ENCODE data around the gene SETBP1.

The SETBP1 gene

DNA sequence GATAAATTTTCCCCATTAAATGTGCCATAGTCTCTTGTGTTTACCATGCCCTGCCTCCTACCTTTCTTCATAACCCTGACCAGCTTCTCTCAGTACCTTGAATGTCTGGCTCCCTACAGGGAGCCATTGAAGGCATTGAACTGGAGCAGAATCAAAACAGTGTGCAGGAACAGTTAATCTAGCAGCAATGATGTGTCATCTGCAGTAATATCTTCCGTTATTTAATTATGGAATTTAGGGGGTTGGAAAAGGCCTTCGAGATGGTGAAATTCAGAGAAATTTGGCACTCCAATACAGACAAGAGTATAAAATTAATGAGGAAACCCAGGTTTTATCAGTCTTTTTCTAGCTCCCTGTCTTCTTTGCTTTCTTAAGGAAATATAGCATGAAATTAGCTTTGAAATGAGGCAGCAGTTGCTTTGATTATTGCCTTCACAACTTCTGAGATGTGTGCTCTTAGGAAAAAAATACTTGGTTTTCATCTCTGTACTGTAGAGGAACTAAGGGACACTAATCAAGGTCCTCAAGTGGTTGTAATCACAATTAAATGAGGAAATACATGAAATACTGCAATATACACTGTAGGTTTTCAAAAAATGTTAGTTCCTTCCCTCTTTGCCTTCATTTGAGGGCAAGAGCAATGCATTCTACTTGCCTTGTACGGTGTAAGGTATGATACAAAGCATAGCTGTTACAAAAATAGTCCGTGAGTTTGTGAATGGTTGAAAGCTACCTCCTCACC lies 369.1 kb downstream of the SETBP1 start:
- FAIRE-seq: no peak

- no peak for FAIRE-seq
These were observed 370.3 kb downstream of the SETBP1 start for GRCh38 chr18:45050712-45051601.

GRCh38 chr18:45054636-45055035 lies 373.9 kb downstream of the SETBP1 start:
- no peak for FAIRE-seq

- FAIRE-seq: no peak
These were observed 375.1 kb downstream of the SETBP1 start for GRCh38 chr18:45055811-45056210.

GRCh38 chr18:45056926-45057325 lies 376.2 kb downstream of the SETBP1 start:
- FAIRE-seq: no peak

- no peak for FAIRE-seq
These were observed 377.4 kb downstream of the SETBP1 start for GRCh38 chr18:45057955-45058600.

DNA sequence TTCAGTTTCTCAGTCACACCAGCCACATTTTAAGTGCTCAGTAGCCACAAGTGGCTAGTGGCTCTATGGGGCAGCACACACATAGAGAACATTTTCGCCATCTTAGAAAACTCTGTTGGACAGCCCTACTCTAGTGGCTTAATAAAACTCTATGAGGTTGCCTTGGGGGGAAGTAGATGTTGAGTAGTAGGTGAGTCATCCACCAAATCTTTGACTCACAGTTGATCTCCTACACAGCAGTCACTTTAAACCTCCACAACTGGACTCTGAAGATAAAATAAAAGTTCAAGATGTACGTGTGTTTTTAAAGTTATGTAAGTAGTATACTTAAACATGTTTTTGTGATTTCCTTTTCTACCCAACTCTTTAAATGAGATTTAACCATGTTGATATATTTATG lies 379.0 kb downstream of the SETBP1 start:
- FAIRE-seq: peak; percentile 38

GRCh38 chr18:45060102-45060501 lies 379.4 kb downstream of the SETBP1 start:
- FAIRE-seq: no peak

DNA sequence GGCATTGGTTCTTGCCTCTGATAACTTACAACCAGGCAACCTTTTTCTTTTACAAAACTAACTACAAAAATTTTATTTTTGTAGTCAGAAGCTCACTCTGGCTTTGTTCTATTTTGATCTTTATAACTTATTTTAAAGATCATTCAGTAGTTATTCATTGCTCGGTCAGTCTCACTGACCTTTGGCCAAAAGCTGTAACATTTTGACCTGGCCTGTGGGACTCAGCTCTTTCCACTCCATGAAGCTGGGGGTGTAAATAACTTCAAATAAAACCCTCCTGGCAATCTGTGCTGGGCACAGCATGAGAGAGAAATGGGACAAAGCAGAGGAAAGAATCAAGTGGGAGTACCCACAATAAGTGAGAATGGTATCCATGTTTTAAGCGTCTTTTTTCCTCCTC lies 380.7 kb downstream of the SETBP1 start:
- no peak for FAIRE-seq

DNA sequence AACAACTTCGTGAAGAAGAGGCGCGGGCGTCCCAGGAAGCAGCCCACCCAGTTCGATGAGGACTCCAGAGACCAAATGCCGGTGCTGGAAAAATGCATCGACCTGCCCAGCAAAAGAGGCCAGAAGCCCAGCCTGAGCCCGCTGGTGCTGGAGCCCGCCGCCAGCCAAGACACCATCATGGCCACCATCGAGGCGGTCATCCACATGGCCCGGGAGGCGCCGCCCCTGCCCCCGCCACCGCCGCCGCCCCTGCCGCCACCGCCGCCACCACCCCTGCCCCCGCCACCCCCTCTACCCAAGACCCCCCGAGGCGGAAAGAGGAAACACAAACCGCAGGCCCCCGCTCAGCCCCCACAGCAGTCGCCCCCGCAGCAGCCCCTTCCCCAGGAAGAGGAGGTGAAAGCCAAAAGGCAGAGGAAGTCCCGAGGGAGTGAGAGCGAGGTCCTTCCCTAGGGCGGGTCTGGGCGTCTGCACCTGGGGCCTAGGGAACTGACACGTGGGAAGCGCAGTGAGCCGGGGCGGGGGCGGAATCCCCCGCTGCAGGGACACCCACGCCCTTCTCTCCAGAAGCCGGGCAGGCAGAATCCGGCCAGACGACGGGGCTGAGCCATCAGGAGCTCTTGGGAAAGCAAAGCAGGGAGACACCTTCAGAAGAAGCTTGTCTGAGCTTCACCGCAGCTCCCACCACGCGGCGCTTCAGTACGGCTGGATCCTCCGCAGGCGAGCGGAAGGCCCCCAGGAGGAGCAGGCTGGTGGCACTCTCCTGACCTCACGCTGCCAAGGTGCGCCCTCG lies 382.8 kb downstream of the SETBP1 start:
- no peak for FAIRE-seq

DNA sequence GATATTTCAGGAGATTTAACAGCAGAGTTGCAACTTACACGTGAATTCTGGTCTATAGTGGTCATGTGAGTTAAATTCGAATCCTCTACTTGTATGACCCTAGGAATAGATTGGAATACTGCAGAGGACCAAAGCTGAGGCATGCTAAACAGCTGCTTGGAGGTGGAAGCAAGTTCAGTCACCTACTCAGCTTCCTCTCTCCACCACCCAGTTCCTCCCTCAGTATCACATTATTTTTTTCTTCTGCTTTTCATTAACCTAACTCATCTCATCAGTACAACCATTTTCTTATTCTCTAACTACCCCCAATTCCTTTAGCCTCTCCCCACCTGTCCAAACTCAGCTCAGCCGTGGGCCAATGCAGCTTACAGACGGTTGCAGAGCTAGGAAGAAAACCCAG lies 385.5 kb downstream of the SETBP1 start:
- no peak for FAIRE-seq

DNA sequence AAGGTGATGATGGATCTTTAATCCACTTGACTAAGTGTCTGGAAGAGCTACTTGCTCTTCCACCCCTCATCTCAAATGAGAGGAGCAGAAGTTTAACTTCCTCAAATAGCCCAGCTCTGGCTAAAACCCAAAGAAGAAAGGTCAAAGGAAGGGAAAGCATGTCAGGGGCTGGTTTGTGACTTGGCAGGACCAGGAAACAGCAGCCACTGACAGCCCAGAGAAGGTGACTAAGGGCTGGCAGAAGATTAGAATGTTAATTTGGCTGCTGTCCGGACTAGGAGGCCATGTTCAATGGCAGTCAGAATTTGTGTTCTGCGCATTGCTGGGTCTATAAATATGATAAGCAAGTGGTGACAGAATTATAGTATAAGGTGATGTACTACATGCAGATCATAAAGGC lies 386.2 kb downstream of the SETBP1 start:
- no peak for FAIRE-seq

- FAIRE-seq: no peak
These were observed 387.9 kb downstream of the SETBP1 start for GRCh38 chr18:45068400-45069094.

GRCh38 chr18:45069546-45069945 lies 388.9 kb downstream of the SETBP1 start:
- no peak for FAIRE-seq

- no peak for FAIRE-seq
These were observed 391.3 kb downstream of the SETBP1 start for GRCh38 chr18:45071956-45072355.

DNA sequence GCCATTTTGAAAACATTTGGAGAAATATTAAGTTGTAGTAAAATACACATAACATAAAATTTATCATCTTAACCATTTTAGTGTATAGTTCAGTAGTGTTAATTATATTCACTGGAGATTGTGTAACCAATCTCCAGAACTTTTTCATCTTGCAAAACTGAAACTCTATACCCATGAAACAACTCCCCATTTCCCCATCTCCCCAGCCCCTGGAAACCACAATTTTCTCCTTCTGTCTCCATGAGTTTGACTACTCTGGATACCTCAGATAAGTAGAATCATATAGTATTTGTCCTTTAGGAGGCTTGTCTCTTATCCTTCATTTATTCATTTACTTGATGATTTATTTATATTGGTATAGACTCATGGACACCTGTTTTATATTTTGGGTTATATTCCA lies 392.9 kb downstream of the SETBP1 start:
- no peak for FAIRE-seq

- no peak for FAIRE-seq
These were observed 401.0 kb downstream of the SETBP1 start for GRCh38 chr18:45081566-45082181.

DNA sequence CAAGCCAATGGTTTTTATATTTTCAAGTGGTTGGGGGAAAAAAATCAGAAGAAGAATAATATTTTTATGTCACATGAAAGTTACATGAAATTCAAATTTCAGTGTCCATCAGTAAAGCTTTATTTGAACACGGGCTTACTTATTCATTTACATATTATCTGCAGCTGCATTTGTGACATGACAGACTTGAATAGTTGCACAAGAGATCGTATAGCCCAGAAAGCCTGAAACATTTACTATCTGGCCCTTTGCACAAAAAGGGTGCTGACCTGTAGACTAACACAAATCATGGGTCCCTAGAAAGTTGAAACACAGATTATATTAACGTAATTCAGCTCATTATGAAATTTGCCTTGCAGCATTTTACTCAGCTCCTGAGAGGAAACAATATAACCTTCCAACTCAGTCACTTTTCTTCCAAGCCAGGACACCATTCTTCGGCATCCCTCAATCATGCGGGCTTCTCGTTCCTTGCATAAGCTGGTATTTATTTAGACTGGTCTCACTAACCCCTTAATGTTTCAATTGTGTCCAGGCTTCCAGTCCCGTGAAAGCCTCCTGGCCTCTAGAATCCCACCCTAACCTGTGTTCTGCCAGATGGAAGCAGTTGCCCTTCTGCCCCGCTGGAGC lies 402.7 kb downstream of the SETBP1 start:
- no peak for FAIRE-seq

DNA sequence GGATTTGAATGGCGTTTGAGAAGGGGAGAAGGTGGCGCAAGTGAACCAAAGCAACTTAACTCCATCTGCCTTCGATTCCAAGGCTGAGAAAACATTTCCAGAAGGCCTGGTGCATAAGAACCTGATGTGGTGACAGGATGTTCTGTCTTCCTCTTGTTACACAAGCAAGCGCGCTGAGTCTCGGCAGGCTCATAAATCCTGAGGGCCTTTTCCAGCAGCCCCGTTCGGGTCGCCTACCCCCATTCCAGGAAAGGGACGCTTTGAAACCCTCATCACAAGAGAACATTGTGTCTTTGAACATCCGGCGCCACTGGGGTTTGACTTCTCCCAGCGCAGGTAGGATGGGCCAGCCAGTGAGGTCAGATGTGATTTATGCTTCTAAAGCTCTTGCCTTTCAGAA lies 403.5 kb downstream of the SETBP1 start:
- no peak for FAIRE-seq

DNA sequence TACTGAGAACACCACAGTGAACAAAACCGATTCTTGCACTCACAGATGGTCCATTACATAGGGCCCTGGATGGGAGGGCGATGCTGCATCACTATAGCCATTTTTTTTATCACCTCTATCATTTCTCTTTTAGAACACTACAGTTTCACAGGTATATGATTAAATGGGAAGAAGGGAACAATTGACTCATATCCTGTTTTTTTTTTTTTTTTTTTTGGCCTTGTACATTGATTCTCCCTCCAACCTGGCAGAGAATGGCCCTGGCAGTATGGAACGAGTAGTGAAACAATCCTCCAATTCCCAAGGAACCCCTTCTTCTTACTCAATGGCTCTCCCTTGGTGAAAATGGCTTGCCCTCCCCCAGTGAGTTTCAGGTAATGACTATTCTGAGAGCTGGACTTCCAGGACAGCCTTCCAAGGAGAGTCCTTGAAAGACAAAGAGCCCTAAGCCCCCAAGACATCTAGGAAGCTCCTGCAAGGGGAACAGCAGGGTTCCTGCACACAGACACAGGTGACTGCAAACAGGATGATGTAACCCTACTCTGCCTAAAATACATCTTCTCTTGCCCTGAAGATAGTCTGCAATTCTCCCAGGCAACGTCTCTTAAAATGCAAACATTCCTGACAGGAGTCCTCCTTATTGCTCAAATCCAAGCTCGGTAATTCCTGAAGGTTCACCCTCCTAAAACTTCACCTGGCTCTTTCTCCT lies 405.4 kb downstream of the SETBP1 start:
- no peak for FAIRE-seq
